Stimulated activated CD4-positive, alpha-beta T cell treated with anti-CD3 and anti-CD28 coated beads, Interleukin-15, amount 100 ng/mL, for 48 hours (primary cell): ENCODE measurements around the gene ZNF768.

Source experiments
- DNase-seq, 2 donors: peaks; one replicate each; pipeline ENCODE4 v3.0.0-alpha.2; 2020; ENCODE audit warnings: low read depth in 2 of 2

ZNF768 gene

DNA sequence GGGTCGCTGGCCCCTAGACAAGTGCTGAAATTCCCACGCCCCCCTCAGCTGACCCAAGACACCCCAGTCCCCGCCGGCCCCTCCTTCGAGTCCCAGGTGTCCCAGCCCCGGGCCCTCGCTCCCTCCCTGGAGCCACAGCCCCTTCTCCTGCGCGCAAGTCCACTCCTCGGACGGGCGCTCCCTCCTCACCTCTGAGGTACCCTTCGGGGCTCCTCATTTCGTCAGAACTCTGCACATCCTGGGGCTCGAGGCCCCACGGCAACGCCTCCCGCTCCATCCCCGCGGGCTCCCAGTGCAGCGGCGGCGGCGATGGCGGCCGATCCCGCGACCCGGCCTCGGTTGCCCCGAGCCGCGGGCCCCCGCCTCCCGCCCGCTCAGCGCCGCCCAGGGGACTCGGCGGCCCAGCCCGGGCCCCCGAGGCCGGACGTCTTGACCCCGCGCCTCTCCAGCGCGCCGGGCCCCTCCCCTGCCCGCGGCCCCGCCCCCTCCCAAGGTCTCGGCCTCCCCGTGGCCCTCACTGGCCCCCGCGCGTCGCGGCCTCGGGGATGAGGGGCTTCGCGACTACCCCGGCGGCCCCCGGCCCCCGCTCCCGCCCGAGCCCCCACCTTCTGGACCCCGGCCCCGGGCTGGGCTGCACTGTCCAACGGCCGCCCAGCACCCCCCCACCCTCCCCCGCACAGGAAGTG lies at the start of gene ZNF768:
Gene ZNF768, minus strand, starts transcription at position 430 of the 686 bp plus-strand sequence. Its CDS starts 153 bp downstream, at position 277.
- DNase-seq, result no peak

DNA sequence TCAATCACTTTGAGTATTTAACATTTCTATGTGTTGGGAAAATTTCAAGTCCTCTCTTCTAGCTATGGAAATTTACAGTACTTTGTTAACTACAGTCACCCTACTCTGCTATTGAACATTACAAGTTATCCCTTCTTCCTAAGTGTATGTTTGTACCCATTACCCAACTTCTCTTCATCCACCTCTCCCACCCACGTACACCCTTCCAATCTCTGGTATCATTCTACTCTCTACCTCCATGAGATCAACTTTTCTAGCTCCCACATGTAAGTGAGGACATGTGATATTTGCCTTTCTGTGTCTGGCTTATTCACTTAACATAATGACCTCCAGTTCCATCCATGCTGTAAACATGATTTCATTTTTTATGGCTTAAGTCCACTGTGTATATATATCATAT lies 48.3 kb upstream of the ZNF768 start:
- DNase-seq, result no peak

DNA sequence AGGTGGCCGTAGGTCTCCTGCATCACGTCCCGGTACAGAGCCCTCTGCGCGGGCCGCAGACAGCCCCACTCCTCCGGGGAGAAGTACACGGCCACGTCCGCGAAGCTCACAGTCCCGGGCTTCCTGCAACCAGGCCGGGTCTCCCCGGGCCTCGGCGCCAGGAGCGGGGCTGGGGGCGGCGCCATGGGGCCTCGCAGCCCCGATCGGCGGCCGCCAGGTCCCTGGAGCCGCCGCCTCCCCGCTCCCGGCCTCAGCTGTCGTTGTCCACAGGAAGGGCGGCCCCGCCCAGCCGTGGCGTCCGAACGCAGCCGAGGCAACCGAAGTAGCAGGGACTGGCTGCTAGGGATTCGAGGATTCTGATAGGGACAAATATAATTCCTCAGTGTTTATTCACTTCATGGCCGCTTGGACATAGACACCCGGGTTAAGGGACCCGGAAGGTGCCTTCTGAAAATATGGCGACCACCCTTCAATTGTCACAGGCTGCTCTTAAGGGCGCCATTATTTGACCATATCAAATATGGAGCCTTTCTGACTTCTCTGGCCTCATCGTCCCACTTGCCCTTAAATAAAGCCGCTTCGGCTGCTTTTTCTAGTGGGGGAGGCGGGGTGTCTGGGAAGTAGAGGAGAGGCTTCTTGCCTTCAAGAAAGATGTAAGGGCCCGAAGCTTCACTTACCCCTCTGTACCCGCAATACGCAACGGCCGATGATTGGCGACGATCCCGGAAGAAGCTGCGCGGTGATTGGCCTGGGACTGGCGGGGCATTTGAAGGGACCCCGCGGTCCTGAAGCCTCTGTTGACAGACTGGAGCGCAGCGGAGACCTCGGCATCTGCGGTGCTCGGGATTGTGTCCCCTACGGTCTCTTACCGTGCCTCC lies 45.3 kb upstream of the ZNF768 start, which contains the start of gene ZNF688:
Gene ZNF688, minus strand, starts transcription at position 270 of the 878 bp plus-strand sequence. Its CDS starts 85 bp downstream, at position 185.
- DNase-seq, result peak; percentile 88 to 89

GRCh38 chr16:30570636-30571444 lies 44.5 kb upstream of the ZNF768 start:
- DNase-seq, result no peak

GRCh38 chr16:30569746-30570635 lies 43.6 kb upstream of the ZNF768 start:
- no peak for DNase-seq

DNA sequence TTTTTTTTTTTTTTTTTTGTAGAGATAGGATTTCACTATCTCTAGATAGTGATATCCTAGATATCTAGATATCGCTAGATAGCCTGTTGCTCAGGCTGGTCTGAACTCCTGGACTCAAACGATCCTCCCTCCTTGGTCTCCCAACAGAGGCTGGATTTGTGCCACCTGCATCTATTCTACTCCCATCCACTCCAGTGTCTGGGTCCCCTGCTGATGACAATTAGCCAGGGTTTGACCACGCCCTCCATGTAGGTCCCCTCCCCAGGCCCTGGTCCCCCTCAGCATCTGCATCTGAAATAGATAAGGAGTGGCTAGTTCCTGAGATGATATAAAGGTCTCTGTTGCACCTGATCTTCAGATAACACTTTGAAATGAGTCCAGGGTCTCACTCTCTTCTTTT lies 42.9 kb upstream of the ZNF768 start:
- no peak for DNase-seq

GRCh38 chr16:30567991-30568638 lies 41.7 kb upstream of the ZNF768 start:
- DNase-seq, result no peak

DNA sequence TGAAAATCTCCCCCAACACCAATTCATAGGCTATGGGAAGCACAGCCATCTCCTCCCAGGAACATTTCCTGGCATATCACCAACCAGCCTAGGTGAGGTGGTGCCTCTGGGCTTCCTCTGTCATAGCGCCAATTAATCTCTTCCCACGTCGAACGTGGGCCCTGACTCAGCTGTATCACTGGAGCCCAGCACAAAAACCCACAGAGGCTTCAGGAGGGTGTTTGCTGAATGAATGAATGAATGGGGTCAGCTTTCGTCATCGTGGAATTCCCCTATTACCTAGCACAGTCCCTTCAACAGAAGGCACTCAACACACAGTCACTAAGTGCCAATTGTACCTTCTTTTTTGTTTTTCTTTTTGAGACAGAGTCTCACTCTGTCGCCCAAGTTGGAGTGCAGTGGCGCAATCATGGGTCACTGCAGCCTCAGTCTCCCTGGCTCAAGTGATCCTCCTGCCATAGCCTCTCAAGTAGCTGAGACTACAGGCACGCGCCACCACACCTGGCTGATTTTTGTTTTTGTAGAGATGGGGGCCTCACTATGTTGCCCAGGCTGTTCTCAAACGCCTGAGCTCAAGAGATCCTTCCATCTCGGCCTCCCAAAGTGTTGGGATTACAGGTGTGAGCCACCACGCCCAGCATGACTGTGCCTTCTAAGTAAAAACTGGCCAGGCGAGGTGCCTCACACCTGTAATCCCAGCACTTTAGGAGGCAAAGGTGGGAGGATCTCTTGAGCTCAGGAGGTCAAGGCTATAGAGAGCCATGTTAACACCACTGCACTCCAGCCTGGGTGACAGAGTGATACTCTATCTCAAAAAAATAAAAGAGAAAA lies 41.0 kb upstream of the ZNF768 start:
- peak; percentile 66 to 69 for DNase-seq

DNA sequence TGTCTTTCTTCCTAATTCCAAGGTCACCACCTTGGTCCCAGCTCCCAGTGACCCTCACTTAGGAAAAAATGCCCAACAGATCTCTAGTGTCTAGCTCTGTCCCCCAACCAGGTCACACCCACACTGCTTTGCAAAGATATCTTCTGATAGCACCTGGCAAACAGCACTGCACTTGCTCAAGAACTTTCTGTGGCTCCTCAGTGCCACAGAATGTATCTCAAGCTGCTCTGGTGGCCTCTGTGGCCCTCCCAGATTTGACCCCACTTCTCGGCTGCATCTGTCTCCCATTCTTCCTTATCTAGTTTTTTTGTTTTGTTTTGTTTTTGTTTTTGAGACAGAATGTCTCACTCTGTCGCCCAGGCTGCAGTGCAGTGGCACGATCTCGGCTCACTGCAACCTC lies 40.2 kb upstream of the ZNF768 start:
- DNase-seq, result no peak

- no peak for DNase-seq
Observed at GRCh38 chr16:30565984-30566383, 39.6 kb upstream of the ZNF768 start.

GRCh38 chr16:30565526-30565925 lies 39.2 kb upstream of the ZNF768 start:
- DNase-seq, result no peak

DNA sequence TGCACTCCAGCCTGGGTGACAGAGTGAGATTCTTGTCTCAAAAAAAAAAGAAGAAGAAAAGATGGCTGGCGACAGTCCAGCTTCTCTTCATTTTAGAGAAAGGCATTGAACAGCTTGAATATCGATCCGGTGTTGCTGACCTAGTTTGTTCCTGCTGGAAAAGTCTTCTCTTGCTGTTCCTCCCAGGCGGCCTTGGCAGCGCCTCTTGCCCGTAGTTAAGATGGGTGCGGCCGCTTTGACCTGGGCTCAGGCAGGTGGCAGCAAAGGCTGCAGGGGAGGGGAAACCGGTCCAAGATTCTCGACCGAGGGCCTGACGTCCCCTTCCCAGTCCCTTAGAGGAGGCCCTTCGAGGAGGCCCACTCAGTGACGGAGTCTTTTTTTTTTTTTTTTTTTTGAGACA lies 35.7 kb upstream of the ZNF768 start:
- DNase-seq, result no peak

DNA sequence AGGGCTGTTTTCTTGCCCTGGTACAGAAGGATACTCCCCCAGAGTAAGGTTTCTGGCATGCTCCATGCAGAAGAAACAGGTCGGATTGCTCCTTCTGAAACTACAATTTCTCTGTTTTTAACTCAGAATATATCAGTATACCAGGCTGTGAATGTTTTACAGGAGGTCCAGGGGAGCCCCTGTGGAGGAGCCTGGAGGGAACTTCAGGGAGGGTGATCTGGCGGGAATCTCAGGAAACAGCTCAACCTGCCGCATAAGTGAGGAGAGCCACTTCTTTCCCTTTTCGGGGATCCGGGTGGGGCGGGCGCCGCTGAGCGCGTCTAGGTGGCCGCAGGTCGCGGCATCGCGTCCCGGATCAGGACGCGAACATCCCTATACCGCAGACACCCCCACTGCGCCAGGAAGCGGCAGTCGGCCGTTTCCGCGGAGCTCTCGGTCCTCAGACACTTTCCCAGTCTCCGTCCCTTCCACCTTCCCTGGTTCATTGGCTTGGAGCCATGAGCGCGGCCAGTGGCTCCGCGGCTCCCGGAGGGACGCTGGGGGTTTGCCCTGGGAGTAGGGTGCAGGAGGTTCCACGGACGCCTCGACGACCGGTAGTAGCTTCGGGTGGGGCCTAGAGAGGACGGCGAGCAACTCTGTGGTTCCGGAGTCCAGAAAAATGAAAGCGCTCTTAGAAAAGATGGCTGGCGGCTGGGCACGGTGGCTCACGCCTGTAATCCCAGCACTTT lies 34.9 kb upstream of the ZNF768 start:
- no peak for DNase-seq

DNA sequence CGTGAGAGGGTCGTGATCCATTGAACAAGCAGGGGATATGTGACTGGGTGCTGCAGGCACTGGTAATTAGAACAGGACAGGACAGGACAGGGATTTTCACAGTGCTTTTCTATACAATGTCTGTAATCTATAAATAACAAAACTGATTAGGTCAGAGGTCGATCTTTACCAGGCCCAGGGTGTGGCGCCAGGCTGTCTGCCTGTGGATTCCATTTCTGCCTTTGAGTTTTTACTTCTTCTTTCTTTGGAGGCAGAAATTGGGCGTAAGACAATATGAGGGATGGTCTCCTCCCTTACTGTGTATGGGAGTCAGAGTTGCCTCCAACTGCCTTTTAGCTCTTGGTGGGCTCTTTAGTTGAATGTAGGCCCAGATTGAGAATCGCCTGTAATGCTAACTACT lies 33.3 kb upstream of the ZNF768 start:
- no peak for DNase-seq

- DNase-seq, result no peak
Observed at GRCh38 chr16:30558789-30559377, 32.5 kb upstream of the ZNF768 start.

- DNase-seq, result peak; percentile 97 to 98
Observed at GRCh38 chr16:30557957-30558788, 31.8 kb upstream of the ZNF768 start, which contains the start of gene ZNF764. Gene ZNF764, minus strand, starts transcription at chr16:30558374. Its CDS starts 192 bp downstream, at chr16:30558182.

- DNase-seq, result no peak
Observed at GRCh38 chr16:30557707-30557956, 31.3 kb upstream of the ZNF768 start.

DNA sequence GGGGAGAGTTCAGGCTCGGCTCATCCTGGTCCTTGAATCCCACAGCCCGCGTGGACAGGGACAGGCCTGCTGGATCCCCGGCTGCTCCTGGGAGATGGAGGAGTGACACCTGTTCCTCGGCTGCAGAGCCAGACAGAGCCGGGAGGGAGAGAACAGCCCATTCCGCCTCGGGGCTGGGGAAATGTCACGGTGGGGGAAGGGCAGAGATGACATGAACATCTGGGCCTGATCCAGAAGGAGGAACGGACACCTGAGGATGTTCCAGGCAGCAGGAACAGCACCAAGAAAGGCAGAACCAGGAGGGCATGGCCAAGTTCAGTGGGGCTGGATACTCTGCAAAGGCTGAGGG lies 29.7 kb upstream of the ZNF768 start:
- no peak for DNase-seq
